ENCODE data around the gene CCNL2.
"Not testable (repeated sequence)": the region's sequence is repeated elsewhere in the genome, so short reads cannot be mapped to it uniquely, and the experiment has no call there.

CCNL2 gene

GRCh38 chr1:1399187-1399871 is at the start of gene CCNL2:
TSS of gene CCNL2 (minus strand) at chr1:1399335. CDS start at chr1:1399306, 29 bp downstream.
- peak; percentile 86 for DNase-seq

- DNase-seq: not testable (repeated sequence)
These were observed 47.5 kb upstream of the CCNL2 start for GRCh38 chr1:1446631-1447030.

GRCh38 chr1:1442069-1442770 is 43.1 kb upstream of the CCNL2 start:
- DNase-seq: no peak

- DNase-seq: no peak
These were observed 42.1 kb upstream of the CCNL2 start for GRCh38 chr1:1441002-1441888.

- DNase-seq: no peak
These were observed 41.3 kb upstream of the CCNL2 start for GRCh38 chr1:1440262-1441001.

GRCh38 chr1:1439546-1440261 is 40.6 kb upstream of the CCNL2 start:
- no peak for DNase-seq

- DNase-seq: no peak
These were observed 39.6 kb upstream of the CCNL2 start for GRCh38 chr1:1438531-1439381.

- no peak for DNase-seq
These were observed 38.8 kb upstream of the CCNL2 start for GRCh38 chr1:1437904-1438376.

GRCh38 chr1:1437033-1437903 is 38.1 kb upstream of the CCNL2 start:
- no peak for DNase-seq

- DNase-seq: no peak
These were observed 37.5 kb upstream of the CCNL2 start for GRCh38 chr1:1436630-1437032.

- DNase-seq: no peak
These were observed 36.9 kb upstream of the CCNL2 start for GRCh38 chr1:1435911-1436629.

GRCh38 chr1:1435106-1435903 is 36.2 kb upstream of the CCNL2 start, which contains the start of gene VWA1:
TSS of gene VWA1 (plus strand) at chr1:1435690. CDS start at chr1:1435749, 59 bp downstream.
- DNase-seq: no peak

- no peak for DNase-seq
These were observed 35.6 kb upstream of the CCNL2 start for GRCh38 chr1:1434824-1435105.

GRCh38 chr1:1434131-1434823 is 35.1 kb upstream of the CCNL2 start:
- DNase-seq: no peak

- DNase-seq: no peak
These were observed 34.6 kb upstream of the CCNL2 start for GRCh38 chr1:1433804-1434130.

GRCh38 chr1:1432951-1433803 is 34.0 kb upstream of the CCNL2 start:
- no peak for DNase-seq

All from NCI-H1417 treated with DMSO at 0.1 percent for 48 hours (cell line).